Anterior cingulate cortex (tissue), 58 donors: ENCODE measurements around the gene P2RX4.
"Not testable (repeated sequence)": the region's sequence is repeated elsewhere in the genome, so short reads cannot be mapped to it uniquely, and the experiment has no call there.

Experiments
- DNase-seq, 58 donors: peaks; one replicate each; lab custom pipeline; 2025; lab: John Stamatoyannopoulos, UW

Gene P2RX4

DNA sequence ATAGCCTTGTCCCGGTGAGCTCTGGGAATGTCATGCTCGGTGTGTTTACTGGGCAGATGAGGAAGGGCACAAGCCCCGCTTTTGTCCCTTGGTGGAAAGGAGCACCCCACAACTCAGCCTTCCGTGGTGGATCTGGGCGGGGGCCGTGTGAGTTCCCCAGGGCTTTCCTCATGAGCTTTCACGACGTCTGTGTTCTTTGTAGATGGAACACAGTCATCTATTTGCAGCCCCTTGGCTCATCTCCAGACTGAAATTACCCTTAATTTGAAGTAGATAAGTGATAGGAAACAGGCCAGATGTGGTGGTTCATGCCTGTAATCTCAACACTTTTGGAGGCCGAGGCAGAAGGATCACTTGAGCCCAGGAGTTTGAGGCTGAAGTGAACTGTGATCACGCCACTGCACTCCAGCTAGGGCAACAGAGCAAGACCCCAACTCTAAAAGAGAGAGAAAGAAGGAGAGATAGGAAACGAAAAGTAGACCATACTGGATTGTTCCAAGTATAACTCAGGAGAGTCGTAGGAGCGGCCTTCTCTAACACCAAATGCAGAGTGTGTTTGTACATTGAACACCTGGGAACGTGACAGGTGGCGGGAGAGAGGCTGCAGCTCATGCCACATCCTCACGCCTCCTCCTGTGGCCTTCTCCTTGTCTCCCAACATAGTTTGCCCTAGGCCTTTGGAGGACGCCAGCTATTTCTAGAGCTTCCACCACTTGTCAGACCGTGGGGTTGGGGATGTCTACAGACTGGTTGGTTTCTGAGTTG, 8.8 kb downstream of the P2RX4 start:
- DNase-seq, result no peak

DNA sequence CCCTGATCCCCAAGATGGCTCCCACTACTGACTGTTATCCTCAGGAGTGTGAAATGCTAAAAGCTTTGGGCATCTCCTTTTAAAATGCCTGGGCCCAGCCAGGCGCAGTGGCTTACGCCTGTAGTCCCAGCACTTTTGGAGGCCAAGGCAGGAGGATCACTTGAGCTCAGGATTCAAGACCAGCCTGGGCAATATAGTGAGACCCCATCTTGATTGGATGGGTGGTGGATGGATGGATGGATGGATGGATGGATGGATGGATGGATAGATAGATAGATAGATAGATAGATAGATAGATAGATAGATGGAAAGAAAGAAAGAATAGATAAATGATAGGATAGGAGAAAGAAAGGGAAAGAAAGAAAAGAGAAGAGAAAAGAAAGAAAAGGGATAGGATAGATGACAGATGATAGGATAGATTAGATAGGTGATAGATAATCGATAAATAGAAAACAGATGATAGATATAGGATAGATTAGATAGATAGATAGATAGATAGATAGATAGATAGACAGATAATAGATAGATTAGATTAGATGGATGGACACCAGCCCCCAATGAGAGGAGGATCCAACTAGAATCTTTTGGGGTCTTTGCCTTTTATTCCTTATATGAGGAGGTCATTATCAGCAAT, 9.5 kb downstream of the P2RX4 start:
- no peak for DNase-seq

DNA sequence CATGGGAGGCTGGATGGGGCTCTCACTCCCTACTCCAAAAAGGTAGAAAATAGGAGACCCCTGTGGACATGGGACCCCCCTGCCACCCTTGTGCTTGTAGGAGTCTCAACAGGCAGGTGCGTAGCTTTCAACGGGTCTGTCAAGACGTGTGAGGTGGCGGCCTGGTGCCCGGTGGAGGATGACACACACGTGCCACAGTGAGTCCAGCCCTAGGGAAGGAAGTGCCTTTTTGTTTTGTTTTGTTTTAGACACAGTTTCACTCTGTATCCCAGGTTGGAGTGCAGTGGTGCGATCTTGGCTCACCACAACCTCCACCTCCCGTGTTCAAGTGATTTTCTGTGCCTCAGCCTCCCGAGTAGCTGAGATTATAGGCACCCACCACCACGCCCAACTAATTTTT, 12.9 kb downstream of the P2RX4 start:
- DNase-seq, result no peak

DNA sequence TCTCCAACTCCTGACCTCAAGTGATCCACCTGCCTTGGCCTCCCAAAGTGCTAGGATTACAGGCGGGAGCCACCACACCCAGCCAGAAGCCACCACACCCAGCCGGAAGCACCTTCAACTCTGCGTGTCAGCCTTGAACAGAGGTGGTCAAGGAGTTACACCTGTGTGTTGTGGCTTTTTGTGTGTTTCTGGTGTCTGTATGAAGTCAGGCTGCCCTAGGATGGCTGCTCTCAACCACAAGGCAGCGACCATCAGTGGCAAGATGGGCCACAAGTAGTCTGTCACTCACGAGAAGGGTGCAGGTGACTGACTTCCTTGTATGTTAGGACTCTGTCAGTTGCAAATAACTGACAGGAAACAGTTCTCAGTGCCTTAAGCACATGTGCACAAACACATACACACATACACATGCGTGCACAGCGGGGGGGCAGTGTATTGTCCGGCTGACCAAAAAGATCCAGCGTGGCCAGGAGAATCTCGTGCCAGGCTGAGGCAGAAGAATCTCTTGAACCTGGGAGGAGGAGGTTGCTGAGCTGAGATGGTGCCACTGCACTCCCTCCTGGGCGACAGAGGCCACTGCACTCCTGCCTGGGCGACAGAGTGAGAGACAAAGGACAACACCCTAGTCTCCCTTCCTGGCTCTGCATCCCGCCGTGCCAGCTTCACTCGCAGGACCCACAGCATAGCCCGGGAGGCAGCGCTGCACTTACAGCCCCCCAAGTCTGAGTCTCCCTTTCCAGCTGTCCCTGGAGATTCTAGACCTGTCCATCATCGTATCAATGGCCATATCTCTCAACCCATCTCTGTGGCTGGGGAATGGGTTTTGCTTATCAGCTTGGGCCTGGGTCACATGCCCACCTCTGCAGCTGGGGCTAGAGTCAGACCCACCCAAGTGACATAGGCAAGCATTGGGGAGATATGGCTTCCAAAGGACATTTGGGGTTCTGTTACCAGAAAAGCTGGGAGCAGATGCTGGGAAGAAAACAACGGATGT, 13.7 kb downstream of the P2RX4 start:
- no peak for DNase-seq

GRCh38 chr12:121224591-121224990, 14.7 kb downstream of the P2RX4 start:
- DNase-seq, result no peak

DNA sequence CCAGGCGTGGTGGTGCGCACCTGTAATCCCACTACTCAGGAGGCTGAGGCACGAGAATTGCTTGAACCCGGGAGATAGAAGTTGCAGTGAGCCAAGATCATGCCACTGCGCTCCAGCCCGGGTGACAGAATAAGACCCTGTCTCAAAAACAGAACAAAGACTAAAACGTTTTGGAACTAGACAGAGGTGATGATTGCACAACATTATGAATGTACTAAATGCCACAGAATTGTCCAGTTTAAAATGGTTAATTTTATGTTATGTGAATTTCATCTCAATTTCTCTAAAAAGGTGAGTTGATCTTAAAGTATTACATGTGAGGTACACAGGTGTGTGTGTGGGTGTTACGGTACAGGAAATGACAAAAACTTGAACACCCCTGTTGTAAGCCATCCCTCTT, 16.5 kb downstream of the P2RX4 start:
- no peak for DNase-seq

DNA sequence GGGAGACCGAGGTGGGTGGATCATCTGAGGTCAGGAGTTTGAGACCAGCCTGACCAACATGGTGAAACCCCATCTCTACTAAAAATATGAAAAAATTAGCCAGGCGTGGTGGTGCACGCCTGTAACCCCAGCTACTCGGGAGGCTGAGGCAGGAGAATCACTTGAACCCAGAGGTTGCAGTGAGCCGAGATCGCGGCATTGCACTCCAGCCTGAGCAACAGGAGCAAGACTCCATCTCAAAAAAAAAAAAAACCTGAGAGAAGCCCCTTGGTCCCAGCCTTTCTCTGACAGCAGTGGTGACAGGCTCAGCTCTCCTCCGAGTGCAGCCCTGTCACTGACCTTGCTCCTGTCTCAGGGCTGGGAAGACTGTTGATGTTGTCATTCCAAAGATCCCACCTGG, 16.9 kb downstream of the P2RX4 start:
- DNase-seq, result not testable (repeated sequence)

DNA sequence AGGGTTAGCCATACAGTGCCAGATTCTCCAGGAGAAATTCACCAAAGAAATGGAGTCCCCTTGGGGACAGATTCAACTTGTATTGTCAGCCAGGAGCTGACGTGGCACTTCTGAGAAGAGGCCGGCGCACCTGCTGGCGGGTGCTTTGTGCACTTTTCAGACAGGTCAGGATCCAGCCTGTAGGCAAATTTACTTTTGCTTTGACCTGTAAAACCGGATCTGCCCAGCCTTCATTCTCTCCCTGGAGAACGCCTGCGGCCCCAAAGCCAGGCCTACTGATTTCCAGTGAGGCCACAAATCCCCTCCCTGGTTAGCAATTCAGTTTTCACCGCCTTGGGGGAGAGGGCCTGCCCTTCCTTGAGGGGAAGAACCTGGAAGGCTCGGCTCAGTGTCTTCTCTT, 17.4 kb downstream of the P2RX4 start:
- no peak for DNase-seq

GRCh38 chr12:121228919-121229665, 19.2 kb downstream of the P2RX4 start:
- no peak for DNase-seq

DNA sequence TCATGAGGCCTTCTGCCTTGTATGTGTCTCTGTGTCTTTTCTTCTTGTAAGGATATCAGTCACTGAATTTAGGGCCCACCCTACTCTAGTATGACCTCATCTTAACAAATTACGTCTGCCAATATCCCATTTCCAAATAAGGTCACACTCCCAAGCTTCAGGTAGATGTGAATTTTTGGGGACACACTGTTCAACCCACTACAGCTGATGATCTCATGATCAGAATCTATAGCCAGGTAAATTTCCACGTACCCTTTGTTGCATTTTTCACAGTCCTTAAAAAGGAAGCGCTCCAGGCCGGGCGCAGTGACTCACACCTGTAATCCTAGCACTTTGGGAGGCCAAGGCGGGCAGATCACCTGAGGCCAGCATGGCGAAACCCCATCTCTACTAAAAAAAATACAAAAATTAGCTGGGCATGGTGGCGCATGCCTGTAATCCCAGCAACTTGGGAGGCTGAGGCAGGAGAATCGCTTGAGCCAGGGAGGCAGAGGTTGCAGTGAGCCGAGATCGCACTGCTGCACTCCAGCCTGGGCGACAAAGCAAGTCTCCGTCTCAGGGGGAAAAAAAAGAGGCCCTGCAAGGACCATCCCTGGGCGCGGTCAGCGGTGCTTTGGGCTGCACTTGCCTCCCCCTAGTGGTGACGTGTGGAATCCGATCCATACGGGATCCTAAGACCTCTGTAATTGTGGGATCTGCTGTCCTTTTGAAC, 20.1 kb downstream of the P2RX4 start:
- peak in 43 of 58 donors; percentile 5 to 72 (median 23) for DNase-seq

DNA sequence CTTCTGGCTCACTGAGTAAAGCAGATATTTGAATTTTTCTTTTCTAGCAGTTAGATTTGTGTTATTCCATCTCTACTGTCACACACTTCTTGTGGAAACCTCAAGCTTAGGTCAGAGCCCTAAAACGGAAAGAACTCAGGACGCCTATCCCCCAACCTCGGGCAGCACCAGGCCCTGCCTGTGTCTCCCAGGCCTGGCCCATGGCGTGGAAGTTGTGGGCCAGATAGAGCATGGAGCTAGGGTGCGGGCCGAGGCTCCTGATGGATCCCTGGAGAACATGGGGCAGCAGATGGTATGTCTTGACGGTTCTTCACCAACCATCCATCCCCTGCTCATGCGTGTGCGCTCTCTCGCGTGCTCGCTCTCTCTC, 20.6 kb downstream of the P2RX4 start:
- DNase-seq, result no peak

DNA sequence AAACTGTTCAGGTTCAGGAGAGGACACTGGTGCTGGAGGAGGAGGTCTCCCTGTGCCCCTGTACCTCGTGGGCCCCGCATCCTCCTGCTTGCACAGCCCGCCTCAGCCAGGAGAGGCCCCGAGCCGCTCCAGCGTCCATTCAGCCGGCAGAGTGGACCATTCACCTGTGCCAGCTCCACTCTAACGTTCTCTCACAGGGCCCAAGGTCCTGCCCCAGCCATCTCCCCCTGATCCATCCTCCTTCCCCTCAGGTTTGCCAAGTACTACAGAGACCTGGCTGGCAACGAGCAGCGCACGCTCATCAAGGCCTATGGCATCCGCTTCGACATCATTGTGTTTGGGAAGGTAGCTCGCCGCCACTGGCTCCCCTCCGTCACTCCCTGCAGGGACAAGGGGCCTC, 22.2 kb downstream of the P2RX4 start:
- DNase-seq, result no peak

DNA sequence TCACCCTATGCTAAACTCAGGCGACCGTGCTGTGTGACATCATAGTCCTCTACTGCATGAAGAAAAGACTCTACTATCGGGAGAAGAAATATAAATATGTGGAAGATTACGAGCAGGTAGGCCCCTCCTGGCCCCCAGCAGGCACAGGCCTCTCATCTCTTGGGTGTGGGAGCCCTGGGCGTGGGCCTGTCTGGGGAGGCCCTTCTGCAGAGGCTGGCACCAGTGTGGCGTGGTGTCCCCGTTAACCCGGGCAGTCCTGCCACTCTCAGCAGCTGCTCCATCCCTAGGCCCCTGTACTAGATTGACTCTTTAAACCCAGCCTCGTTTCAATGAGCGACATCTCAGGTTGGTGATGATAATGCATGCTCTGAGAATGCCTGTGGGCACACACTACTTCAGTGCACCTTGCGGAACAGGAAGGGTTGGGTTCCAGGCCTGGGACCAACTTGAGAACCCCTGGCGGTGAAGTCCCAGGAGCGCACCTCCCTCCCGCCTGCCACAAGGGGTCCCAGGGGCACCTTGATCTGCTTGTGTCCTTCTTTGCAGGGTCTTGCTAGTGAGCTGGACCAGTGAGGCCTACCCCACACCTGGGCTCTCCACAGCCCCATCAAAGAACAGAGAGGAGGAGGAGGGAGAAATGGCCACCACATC, 23.2 kb downstream of the P2RX4 start:
- no peak for DNase-seq

- no peak for DNase-seq
These were observed 23.7 kb downstream of the P2RX4 start for GRCh38 chr12:121233628-121234020.

GRCh38 chr12:121236776-121237175, 26.8 kb downstream of the P2RX4 start:
- no peak for DNase-seq

GRCh38 chr12:121237415-121237814, 27.5 kb downstream of the P2RX4 start:
- DNase-seq, result no peak

- no peak for DNase-seq
These were observed 28.2 kb downstream of the P2RX4 start for GRCh38 chr12:121238086-121238485.

DNA sequence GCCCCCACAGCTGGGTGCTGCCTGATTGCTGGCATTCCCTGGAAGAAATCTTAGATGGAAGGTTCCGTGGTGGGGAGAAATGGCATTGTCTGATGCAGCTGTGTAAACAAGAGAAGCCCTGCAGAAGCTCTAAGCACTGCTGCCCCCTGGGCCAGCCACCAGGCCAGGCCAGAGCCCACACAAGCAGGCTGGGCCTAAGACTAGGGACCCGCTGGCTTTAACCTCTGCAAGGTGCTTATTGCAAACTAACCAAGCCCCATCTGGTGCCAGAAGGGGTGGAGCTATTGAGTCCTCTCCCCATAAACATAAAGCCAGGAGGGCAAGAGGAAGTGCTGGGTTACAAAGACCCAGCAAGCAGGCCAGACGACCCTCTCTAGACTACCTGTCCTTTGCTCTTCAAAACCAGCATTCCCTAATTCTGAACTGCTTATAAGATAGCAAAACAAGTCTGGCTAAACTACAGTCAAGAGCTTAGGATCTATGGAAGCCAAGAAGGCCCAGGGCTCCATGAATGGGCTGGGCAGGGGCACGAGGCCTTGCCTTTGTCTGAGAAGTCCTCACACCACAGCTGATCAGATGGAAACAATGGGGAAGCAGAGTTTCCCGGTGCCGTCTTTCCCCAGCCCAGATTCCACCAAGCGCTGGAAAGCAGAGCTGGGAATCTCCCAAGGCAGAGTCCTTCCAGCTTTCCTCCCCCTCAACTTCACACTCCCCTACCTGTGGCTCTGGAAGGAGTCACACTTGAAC, 28.8 kb downstream of the P2RX4 start:
- DNase-seq, result peak in 3 of 58 donors; percentile 11 to 24 (median 17)
